Right cardiac atrium (tissue), 5 donors: ENCODE data around the gene NR1I3. TPM values are rescaled to one million over a fixed set of nuclear protein-coding genes. Genes with fewer than 3 reads are reported as not detected.

Experiments
- ATAC-seq, 2 donors: fragments of 200-7000 bp; cut with Tn5 transposase; one replicate each; pipeline versions ENCODE4 v1.8.0 to v1.9.1; 2020; ENCODE audit warnings: moderate library complexity in 2 of 2, mild to moderate bottlenecking in 1 of 2
- DNase-seq, 3 donors: peaks; one replicate each; pipeline ENCODE4 v3.0.0-alpha.2; 2020
- H3K27ac ChIP-seq: one replicate; pipeline ENCODE4 v1.5.1; 2013; ENCODE audit warnings: mild to moderate bottlenecking, low read length, control low read depth, moderate library complexity
- H3K27me3 ChIP-seq: one replicate; pipeline ENCODE4 v1.6.1; 2013; ENCODE audit not compliant: control insufficient read depth, insufficient read depth
- H3K4me1 ChIP-seq: one replicate; pipeline ENCODE4 v1.6.1; 2013; ENCODE audit warnings: low read length; ENCODE audit not compliant: control insufficient read depth, insufficient read depth
- H3K4me3 ChIP-seq: one replicate; pipeline ENCODE4 v1.5.1; 2013; ENCODE audit warnings: low read length, control low read depth
- H3K9me3 ChIP-seq: one replicate; pipeline ENCODE4 v1.6.1; 2013; ENCODE audit warnings: low read length; ENCODE audit not compliant: control insufficient read depth
- WGBS: extraction: QIAGEN DNeasy Blood & Tissue Kit; methylation state at CpG from one replicate; pipeline ENCODE4 v1.1.7; 2013; 5-methylcytosine and 5-hydroxymethylcytosine counted together
- intact Hi-C, 4 donors: fragments of 100-400 bp; cut with DNase I; formaldehyde crosslinking; loops; one replicate each; pipeline versions ENCODE4 v1.11.0 to v1.14.0; 2022 to 2023
- polyA plus RNA-seq: library from polyadenylated mRNA; stranded (reverse); fragments of 200-250 nt; gene quantifications from one replicate; pipeline ENCODE4 v1.2.3, GENCODE V29; 2013
- total RNA-seq, 4 donors: library from RNA; stranded (reverse); fragmentation: NEBNext Ultra II Directional; extraction: Animal tissue kit (Norgen Biotek cat#: 25700); gene quantifications; one replicate each; pipeline ENCODE4 v1.2.1, GENCODE V29; 2021
- donor health status: healthy with polysubstance abuse.
- donor health status: DM: no; HTN: yes; CAD: no.
- donor health status: DM: no; HTN: no; CAD: no.
- donor health status: DM: no; HTN: yes; CAD: no; lungs with severe emphysema.
- donor health status: DM: yes; HTN: yes; CAD: no.

NR1I3 gene
- total and polyA plus RNA-seq, 5 donors, result 0.18 TPM; not detected in 4

DNA sequence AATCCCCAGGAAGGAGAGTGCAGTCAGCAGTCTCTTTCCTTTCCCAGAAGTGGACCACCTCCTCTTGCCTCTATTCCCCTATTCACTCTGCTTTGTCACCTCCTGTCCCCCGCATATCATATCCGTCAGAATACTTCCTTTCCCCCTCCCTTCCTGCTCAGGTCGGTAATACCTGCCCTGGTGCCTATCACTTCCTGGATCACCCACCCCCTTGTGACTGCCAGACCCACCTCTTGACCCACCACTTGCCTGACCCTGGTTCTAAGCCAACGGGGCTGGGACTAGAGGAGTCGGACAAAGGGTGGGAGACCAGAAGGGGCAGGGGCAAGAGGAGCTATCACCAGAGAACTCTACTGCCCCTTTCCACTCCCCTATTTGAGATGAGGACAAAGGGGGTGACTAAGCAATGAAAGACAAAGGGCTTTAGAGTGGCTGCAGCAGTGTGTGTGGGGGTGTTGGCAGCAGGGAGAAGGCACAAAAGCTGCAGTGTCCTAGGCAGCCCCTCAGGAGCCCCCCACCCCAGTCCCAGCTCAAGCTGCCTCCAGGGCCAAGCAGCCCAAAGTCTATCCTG is 37.5 kb downstream of the NR1I3 start:
- DNase-seq, result peak in 1 of 3 donors; percentile 53

DNA sequence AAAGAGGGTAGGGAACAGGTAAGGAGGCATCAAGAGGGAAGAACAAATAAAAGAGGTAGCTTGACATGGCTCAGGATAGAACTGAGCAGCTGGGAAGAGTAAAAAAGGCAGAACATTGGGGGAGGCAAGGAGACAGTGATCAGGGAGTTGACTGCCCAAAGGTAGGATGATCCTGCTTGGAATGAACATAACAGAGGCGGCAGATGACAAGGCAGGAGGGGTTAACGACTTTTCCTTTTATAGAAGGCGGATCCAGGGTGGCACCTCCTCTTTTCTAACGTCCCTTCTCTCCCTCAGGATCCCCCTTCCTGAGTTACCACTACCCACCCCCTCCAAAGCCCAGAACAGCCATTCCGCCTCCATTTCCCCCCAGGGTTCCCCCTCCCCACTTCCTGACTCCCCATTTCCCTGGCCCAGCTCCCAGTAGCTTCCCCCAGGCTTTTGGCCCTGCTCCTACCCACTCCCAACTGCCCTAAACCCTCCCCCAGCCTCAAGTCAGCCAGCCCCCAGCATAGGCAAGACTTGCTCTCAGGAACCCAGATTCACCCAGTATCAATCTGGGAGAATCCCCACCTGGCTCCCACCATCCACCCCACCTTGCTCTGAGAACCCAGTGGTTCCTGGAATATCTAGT is 38.4 kb downstream of the NR1I3 start:
- 35% methylated on average over 5 of the region's 5 CpGs for WGBS
- H3K4me1 ChIP-seq, result peaks cover 26% of the 10 kb centered on the region
- DNase-seq, result peak in 1 of 3 donors; percentile 37
- no peaks in the 10 kb centered on the region for H3K27me3 ChIP-seq
- no peak overlapping the region for H3K4me3 ChIP-seq
- intact Hi-C loops, result loop anchor here in 1 of 4 donors (10.0 kb wide), 1 partner anchor 185 kb away; no protein-coding TSS in a partner anchor
- ATAC-seq, result no peak
- H3K9me3 ChIP-seq, result no peaks in the 10 kb centered on the region
- H3K27ac ChIP-seq, result peak overlapping the region; percentile 99

More for the DNA sequence above, 37.5 kb downstream of the NR1I3 start:
- Histone ChIP-seq H3K4me3 (no peak overlapping the region), H3K27me3 (no peaks in the 10 kb centered on the region), H3K27ac (peak overlapping the region; percentile 99), H3K4me1 (peaks cover 26% of the 10 kb centered on the region), H3K9me3 (no peaks in the 10 kb centered on the region)
- WGBS, result 39% methylated on average over 5 of the region's 5 CpGs
- no peak for ATAC-seq
- intact Hi-C loops, result no loop called here

- H3K27ac ChIP-seq, result peak within 1 kb of the TSS; percentile 99
- intact Hi-C loops, result loop anchor here in 1 of 4 donors (10.0 kb wide), 1 partner anchor 186 kb away; no protein-coding TSS in a partner anchor
- ATAC-seq, result peak; percentile 26 to 62
- peak; percentile 79 to 90 (median 87) for DNase-seq
- no peaks in the 10 kb centered on the region for H3K27me3 ChIP-seq
- no peaks in the 10 kb centered on the region for H3K9me3 ChIP-seq
- WGBS, result 40% methylated on average over 11 of the region's 11 CpGs
- H3K4me1 ChIP-seq, result peaks cover 26% of the 10 kb centered on the region
- peak within 1 kb of the TSS; percentile 39 for H3K4me3 ChIP-seq
Observed at GRCh38 chr1:161198897-161199431, 39.0 kb downstream of the NR1I3 start, which contains the start of gene ADAMTS4. Gene ADAMTS4, minus strand, starts transcription at chr1:161199054. Its CDS starts 427 bp downstream, at chr1:161198627.

GRCh38 chr1:161198194-161198896 is 39.7 kb downstream of the NR1I3 start:
- peak; percentile 70 to 90 (median 87) for DNase-seq
- 16% methylated on average over 20 of the region's 20 CpGs for WGBS
- peak overlapping the region; percentile 39 for H3K4me3 ChIP-seq
- H3K4me1 ChIP-seq, result peaks cover 22% of the 10 kb centered on the region
- intact Hi-C loops, result loop anchor here in 1 of 4 donors (10.0 kb wide), 1 partner anchor 186 kb away; no protein-coding TSS in a partner anchor
- no peaks in the 10 kb centered on the region for H3K9me3 ChIP-seq
- H3K27me3 ChIP-seq, result no peaks in the 10 kb centered on the region
- peak; percentile 4 to 5 for ATAC-seq
- H3K27ac ChIP-seq, result peak overlapping the region; percentile 99

DNA sequence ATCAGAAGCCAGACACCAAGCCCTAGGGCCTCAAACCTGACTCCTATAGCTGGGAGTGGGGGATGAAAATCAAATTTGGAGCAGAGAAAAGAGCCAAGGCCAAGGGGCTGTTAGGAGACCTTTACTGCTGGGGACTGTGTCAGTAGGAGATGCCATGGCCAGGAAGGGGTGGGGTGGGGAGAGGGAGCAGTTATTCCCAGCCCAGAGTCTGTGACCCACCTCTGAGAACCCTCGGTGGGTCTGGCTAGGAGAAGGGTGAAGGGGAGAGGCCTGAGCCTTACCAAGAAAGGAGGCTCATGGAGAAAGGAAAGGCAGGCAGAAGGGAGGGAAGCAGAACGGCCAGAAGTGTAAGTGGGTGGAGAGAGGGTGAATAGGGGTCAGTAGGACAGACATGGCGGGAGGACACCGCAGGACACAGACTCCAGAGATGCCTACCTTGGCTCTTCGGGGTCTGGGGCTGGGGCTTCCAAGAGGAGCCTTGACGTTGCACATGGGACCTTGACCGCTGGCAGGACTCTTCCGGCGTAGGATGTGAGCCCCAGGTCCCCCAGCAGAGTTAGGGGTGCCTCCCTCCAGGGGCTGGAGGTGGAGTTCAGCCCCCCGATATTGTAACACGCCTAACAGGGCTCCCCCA is 40.3 kb downstream of the NR1I3 start:
- DNase-seq, result peak in 2 of 3 donors; percentile 32 to 62
- no peak for ATAC-seq
- H3K4me1 ChIP-seq, result peaks cover 19% of the 10 kb centered on the region
- H3K27ac ChIP-seq, result peak overlapping the region; percentile 99
- WGBS, result 43% methylated on average over 11 of the region's 11 CpGs
- intact Hi-C loops, result loop anchor here in 1 of 4 donors (10.0 kb wide), 1 partner anchor 187 kb away; no protein-coding TSS in a partner anchor
- no peaks in the 10 kb centered on the region for H3K27me3 ChIP-seq
- H3K4me3 ChIP-seq, result peak overlapping the region; percentile 39
- no peaks in the 10 kb centered on the region for H3K9me3 ChIP-seq

DNA sequence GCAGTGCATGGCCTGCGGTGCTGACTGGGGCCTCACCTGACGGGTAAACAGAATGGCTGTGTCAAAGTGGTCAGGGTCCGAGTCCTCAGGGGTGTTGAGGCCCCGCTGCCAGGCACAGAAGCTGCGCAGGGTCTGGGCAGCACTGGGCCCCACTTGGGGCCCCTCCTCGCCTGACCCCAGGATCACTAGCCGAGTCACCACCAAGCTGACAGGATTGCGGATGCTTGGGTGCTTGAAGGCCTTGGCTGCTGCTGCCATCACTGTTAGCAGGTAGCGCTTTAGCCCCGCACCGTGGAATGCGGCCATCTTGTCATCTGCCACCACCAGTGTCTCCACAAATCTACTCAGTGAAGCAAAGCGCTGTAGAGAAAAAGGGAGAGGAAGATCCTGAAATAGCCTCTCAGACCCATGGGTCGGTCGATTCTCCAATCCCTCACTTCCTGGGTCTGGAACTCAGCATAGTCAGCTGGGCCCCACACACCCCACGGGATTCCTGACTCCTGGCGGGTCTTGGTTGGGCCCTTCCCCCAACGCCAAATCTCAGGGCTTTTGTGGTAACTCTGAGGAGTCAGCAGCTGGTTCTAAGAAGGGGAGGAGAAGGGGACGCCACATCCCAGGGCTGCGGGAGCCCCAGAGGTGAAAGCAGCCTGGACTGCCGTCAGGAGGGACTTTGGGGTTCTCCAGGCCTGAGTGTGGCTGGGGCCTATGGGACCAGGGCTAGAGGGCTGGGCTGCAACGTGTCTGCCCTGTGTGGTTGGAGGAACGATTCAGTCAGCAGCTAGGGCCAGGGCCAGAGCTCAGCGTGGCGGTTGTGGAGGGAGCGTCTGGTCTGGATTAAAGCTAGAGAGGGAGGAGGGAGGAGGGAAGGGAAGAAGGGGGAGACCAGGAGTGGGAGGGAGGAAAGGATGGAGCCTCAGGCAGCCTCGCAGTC is 41.2 kb downstream of the NR1I3 start:
- ATAC-seq, result peak in 1 of 2 donors; percentile 3
- intact Hi-C loops, result loop anchor here in 1 of 4 donors (10.0 kb wide), 1 partner anchor 188 kb away; no protein-coding TSS in a partner anchor
- 59% methylated on average over 27 of the region's 27 CpGs for WGBS
- Histone ChIP-seq H3K4me3 (peak overlapping the region; percentile 39), H3K4me1 (peaks cover 19% of the 10 kb centered on the region), H3K27me3 (no peaks in the 10 kb centered on the region), H3K27ac (peak overlapping the region; percentile 99), H3K9me3 (no peaks in the 10 kb centered on the region)
- peak; percentile 51 to 84 (median 82) for DNase-seq

- ATAC-seq (no peak), DNase-seq (peak in 2 of 3 donors; percentile 9 to 12)
- Histone ChIP-seq H3K27ac (no peak overlapping the region), H3K4me1 (peaks cover 16% of the 10 kb centered on the region), H3K4me3 (peak overlapping the region; percentile 39), H3K27me3 (no peaks in the 10 kb centered on the region), H3K9me3 (no peaks in the 10 kb centered on the region)
- 83% methylated on average over 7 of the region's 7 CpGs for WGBS
- intact Hi-C loops, result loop anchor here in 1 of 4 donors (10.0 kb wide), 1 partner anchor 189 kb away; no protein-coding TSS in a partner anchor
Observed at GRCh38 chr1:161196111-161196510, 41.9 kb downstream of the NR1I3 start.

GRCh38 chr1:161195171-161195570 is 42.8 kb downstream of the NR1I3 start:
- Histone ChIP-seq H3K9me3 (no peaks in the 10 kb centered on the region), H3K27ac (no peak overlapping the region), H3K27me3 (no peaks in the 10 kb centered on the region), H3K4me1 (peaks cover 8% of the 10 kb centered on the region), H3K4me3 (no peak overlapping the region)
- DNase-seq, result peak in 1 of 3 donors; percentile 21
- 71% methylated on average over 4 of the region's 4 CpGs for WGBS
- ATAC-seq, result no peak
- intact Hi-C loops, result loop anchor here in 1 of 4 donors (10.0 kb wide), 1 partner anchor 190 kb away; no protein-coding TSS in a partner anchor

DNA sequence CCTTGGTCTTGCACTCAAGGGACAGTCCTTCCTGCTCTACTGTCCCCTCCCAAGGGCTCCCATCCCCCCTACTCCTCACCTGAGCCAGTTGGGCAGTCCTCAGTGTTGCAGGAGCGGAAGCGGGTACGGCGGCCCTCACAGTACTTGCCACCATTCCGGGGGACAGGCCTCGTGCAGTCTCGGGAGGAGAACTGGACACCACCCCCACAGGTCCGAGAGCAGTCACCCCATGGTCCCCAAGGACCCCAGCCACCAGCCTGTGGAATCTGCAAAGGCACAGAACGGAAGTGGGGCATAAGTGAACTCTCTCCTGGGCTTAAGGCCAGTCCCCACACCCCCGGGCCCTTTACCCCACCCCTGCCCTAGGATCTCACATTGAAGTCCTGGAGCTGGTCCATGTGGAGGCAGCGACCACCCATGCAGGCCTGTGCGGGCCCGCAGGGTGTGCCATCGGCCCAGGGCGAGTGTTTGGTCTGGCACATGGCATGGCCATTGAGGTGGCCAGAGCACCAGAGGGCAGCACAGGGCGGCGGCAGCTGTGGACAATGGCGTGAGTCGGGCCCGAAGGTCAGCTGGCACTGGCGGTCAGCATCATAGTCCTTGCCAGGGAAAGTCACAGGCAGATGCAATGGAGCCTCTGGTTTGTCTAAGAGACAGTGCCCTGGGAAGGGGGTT is 44.3 kb downstream of the NR1I3 start:
- H3K4me3 ChIP-seq, result no peak overlapping the region
- DNase-seq (peak; percentile 61 to 74 (median 69)), ATAC-seq (no peak)
- peaks cover under 1% of the 10 kb centered on the region for H3K4me1 ChIP-seq
- H3K27ac ChIP-seq, result no peak overlapping the region
- no peaks in the 10 kb centered on the region for H3K27me3 ChIP-seq
- 69% methylated on average over 21 of the region's 21 CpGs for WGBS
- intact Hi-C loops, result loop anchor here in 1 of 4 donors (10.0 kb wide), 1 partner anchor 191 kb away; no protein-coding TSS in a partner anchor
- H3K9me3 ChIP-seq, result no peaks in the 10 kb centered on the region
